ENCODE data around the gene RAPGEF3.

- TF ChIP-seq, protein P1, sequence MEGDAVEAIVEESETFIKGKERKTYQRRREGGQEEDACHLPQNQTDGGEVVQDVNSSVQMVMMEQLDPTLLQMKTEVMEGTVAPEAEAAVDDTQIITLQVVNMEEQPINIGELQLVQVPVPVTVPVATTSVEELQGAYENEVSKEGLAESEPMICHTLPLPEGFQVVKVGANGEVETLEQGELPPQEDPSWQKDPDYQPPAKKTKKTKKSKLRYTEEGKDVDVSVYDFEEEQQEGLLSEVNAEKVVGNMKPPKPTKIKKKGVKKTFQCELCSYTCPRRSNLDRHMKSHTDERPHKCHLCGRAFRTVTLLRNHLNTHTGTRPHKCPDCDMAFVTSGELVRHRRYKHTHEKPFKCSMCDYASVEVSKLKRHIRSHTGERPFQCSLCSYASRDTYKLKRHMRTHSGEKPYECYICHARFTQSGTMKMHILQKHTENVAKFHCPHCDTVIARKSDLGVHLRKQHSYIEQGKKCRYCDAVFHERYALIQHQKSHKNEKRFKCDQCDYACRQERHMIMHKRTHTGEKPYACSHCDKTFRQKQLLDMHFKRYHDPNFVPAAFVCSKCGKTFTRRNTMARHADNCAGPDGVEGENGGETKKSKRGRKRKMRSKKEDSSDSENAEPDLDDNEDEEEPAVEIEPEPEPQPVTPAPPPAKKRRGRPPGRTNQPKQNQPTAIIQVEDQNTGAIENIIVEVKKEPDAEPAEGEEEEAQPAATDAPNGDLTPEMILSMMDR (IDR thresholded peaks at IDR 0.05) = no peak
- TF ChIP-seq POLR2A (IDR thresholded peaks at IDR 0.05; ENCODE audit: low read depth) (no peak), POLR2AphosphoS5 (IDR thresholded peaks at IDR 0.05) (no peak)
Observed at GRCh38 chr12:47807338-47807737, 48.7 kb upstream of the RAPGEF3 start.

Data from esophagus muscularis mucosa (tissue), 3 donors.